Thyroid gland (tissue), 4 donors: ENCODE results near the gene PNKD.

Source experiments
- POLR2A ChIP-seq, 2 donors: fragments of 450-650 bp; IDR thresholded peaks; one replicate each; pipeline ENCODE4 v1.6.1; 2017; ENCODE audit warnings: antibody characterized with exemption in 2 of 2, mild to moderate bottlenecking in 2 of 2, moderate library complexity in 1 of 2
- TF ChIP-seq, protein P1 (sequence below), 6 experiments: fragments of 200-600 bp in 3 of 6; fragments of 450-650 bp in 3 of 6; sonication (generic) in 3 of 6; IDR thresholded peaks; one replicate each; pipeline ENCODE4 v1.5.1; 2016 to 2019; ENCODE audit warnings: antibody characterized with exemption in 6 of 6, mild to moderate bottlenecking in 2 of 6, inconsistent platforms in 1 of 6, moderate library complexity in 1 of 6

GRCh38 chr2:218256612-218257350 is 13.5 kb upstream of the PNKD start:
- TF ChIP-seq POLR2A (IDR thresholded peaks at IDR 0.05): no peak
- TF ChIP-seq, protein P1, sequence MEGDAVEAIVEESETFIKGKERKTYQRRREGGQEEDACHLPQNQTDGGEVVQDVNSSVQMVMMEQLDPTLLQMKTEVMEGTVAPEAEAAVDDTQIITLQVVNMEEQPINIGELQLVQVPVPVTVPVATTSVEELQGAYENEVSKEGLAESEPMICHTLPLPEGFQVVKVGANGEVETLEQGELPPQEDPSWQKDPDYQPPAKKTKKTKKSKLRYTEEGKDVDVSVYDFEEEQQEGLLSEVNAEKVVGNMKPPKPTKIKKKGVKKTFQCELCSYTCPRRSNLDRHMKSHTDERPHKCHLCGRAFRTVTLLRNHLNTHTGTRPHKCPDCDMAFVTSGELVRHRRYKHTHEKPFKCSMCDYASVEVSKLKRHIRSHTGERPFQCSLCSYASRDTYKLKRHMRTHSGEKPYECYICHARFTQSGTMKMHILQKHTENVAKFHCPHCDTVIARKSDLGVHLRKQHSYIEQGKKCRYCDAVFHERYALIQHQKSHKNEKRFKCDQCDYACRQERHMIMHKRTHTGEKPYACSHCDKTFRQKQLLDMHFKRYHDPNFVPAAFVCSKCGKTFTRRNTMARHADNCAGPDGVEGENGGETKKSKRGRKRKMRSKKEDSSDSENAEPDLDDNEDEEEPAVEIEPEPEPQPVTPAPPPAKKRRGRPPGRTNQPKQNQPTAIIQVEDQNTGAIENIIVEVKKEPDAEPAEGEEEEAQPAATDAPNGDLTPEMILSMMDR (IDR thresholded peaks at IDR 0.05): no peak
